ENCODE results near the gene GPR15. TPM values are rescaled to one million over a fixed set of nuclear protein-coding genes. Genes with fewer than 3 reads are reported as not detected.
A peak's percentile ranks its signal among the peaks of the same experiment; 100 is the strongest.

Gene GPR15
- total and polyA plus RNA-seq, 10 of the 15 experiments (the other 5 are each of a cell fraction or from before 2014, with no cell fraction given), result 70.7 to 150 (median 115) TPM

- TF ChIP-seq NFIC (IDR thresholded peaks at IDR 0.05; ENCODE audit: low read depth, low read length) (peak; percentile 64; the same call in 1 of the 2 replicates), CREB1 (IDR thresholded peaks at IDR 0.05; ENCODE audit: low read depth) (peak; percentile 84), DPF2 (IDR thresholded peaks at IDR 0.05) (peak; percentile 91), SPI1 (IDR thresholded peaks at IDR 0.05; ENCODE audit: borderline replicate concordance, insufficient read depth, low read depth, low read length) (peak; percentile 59; the same call in 1 of the 2 replicates), ETV6 (conservative IDR thresholded peaks at IDR 0.05 in 1 of 2, IDR thresholded peaks at IDR 0.05 in 1 of 2; ENCODE audit: borderline replicate concordance in 1 of 2, low read depth in 1 of 2) (no peak), HDAC2 (IDR thresholded peaks at IDR 0.05) (no peak), ZNF24 (IDR thresholded peaks at IDR 0.05) (no peak), SKIL (IDR thresholded peaks at IDR 0.05; ENCODE audit: low read depth, poor library complexity, severe bottlenecking) (no peak), BRCA1 (IDR thresholded peaks at IDR 0.05; ENCODE audit: low read depth, low read length) (no peak), CHD1 (IDR thresholded peaks at IDR 0.05; ENCODE audit: low read depth, low read length) (no peak), ESRRA (IDR thresholded peaks at IDR 0.05; ENCODE audit: low read length) (0 out of 2 replicates have a peak, but pooled peaks have one; percentile 54), IKZF2 (IDR thresholded peaks at IDR 0.05) (peak in 1 of 2 experiments; percentile 47; a peak in 1 of 4 replicates), CREM (IDR thresholded peaks at IDR 0.05; ENCODE audit: low read depth) (peak; percentile 84), SMAD5 (IDR thresholded peaks at IDR 0.05; ENCODE audit: low read depth) (peak; percentile 94; the same call in 1 of the 2 replicates), ZNF687 (IDR thresholded peaks at IDR 0.05) (peak; percentile 82), MXI1 (IDR thresholded peaks at IDR 0.05; ENCODE audit: low read depth, low read length) (peak; percentile 36; the same call in 1 of the 2 replicates), ZBTB33 (IDR thresholded peaks at IDR 0.05) (no peak), TCF12 (IDR thresholded peaks at IDR 0.05; ENCODE audit: low read depth, low read length) (no peak), CHD4 (IDR thresholded peaks at IDR 0.05) (no peak), ZZZ3 (IDR thresholded peaks at IDR 0.05; ENCODE audit: control insufficient read depth, insufficient read length, low read depth) (no peak), NFXL1 (IDR thresholded peaks at IDR 0.05; ENCODE audit: borderline replicate concordance) (no peak), MLLT1 (IDR thresholded peaks at IDR 0.05) (peak; percentile 69)
Observed at GRCh38 chr3:98522544-98523281, 9.1 kb upstream of the GPR15 start, which contains the start of gene CLDND1 (continued).

Measured in GM12878 (cell line).